Fibroblast of lung (primary cell): ENCODE measurements around the gene ZBED6. TPM values are rescaled to one million over a fixed set of nuclear protein-coding genes. Genes with fewer than 3 reads are reported as not detected.

Experiments
- DNase-seq, 2 donors: peaks; one replicate each; pipeline versions ENCODE4 v3.0.0 to v3.0.0-alpha.2; 2010; ENCODE audit warnings: low read depth in 2 of 2
- H2AFZ ChIP-seq: 2 replicates; pipeline ENCODE4 v1.5.1; 2012; ENCODE audit warnings: low read length, control low read depth, inconsistent platforms
- H3K27ac ChIP-seq: 2 replicates; pipeline ENCODE4 v1.5.1; 2011; ENCODE audit warnings: low read length, control low read depth; ENCODE audit not compliant: insufficient read depth
- H3K27me3 ChIP-seq: 2 replicates; pipeline ENCODE4 v1.5.1; 2011; ENCODE audit warnings: mild to moderate bottlenecking, low read length; ENCODE audit not compliant: control insufficient read depth, insufficient read depth
- H3K36me3 ChIP-seq: 2 replicates; pipeline ENCODE4 v1.5.1; 2011; ENCODE audit warnings: low read length; ENCODE audit not compliant: control insufficient read depth, insufficient read depth
- H3K4me1 ChIP-seq: 2 replicates; pipeline ENCODE4 v1.5.1; 2011; ENCODE audit warnings: low read length; ENCODE audit not compliant: control insufficient read depth, insufficient read depth; ENCODE audit errors: extremely low read depth
- H3K4me2 ChIP-seq: 2 replicates; pipeline ENCODE4 v1.5.1; 2011; ENCODE audit warnings: low read length, control low read depth; ENCODE audit not compliant: insufficient read depth; ENCODE audit errors: extremely low read depth
- H3K4me3 ChIP-seq, 4 experiments: fragments of 200-600 bp in 1 of 4; sonication (generic) in 1 of 4; replicated peaks in 1 of 4; 2 replicates each; pipeline ENCODE4 v1.5.1; 2011 to 2016; ENCODE audit warnings: low read length in 4 of 4, low read depth in 3 of 4, mild to moderate bottlenecking in 3 of 4, control low read depth in 2 of 4, inconsistent platforms in 1 of 4, mixed read lengths in 1 of 4; ENCODE audit not compliant: insufficient read depth in 1 of 4; ENCODE audit errors: control extremely low read depth in 1 of 4
- H3K79me2 ChIP-seq: 2 replicates; pipeline ENCODE4 v1.5.1; 2012; ENCODE audit warnings: mild to moderate bottlenecking, low read length, inconsistent platforms; ENCODE audit not compliant: control insufficient read depth, insufficient read depth
- H3K9ac ChIP-seq: 2 replicates; pipeline ENCODE4 v1.5.1; 2011; ENCODE audit warnings: mild to moderate bottlenecking, low read length, control low read depth; ENCODE audit not compliant: insufficient read depth
- H3K9me3 ChIP-seq: 2 replicates; pipeline ENCODE4 v1.5.1; 2012; ENCODE audit warnings: low read depth, low read length; ENCODE audit not compliant: control insufficient read depth, insufficient read depth
- H4K20me1 ChIP-seq: 2 replicates; pipeline ENCODE4 v1.5.1; 2011; ENCODE audit warnings: low read length; ENCODE audit not compliant: control insufficient read depth, insufficient read depth; ENCODE audit errors: extremely low read depth
- EZH2 ChIP-seq: IDR thresholded peaks from 2 replicates; pipeline ENCODE4 v1.5.1; 2012; ENCODE audit warnings: low read length, control low read depth, mild to moderate bottlenecking; ENCODE audit errors: missing control alignments
- polyA plus RNA-seq, 2 donors: library from polyadenylated mRNA; depleted of rRNA in 1 of 2; stranded (reverse) in 1 of 2; unstranded in 1 of 2; fragments of >200 nt; gene quantifications; 2 replicates each; pipeline ENCODE4 v1.2.1, GENCODE V29; 2011 to 2012; ENCODE audit warnings: missing spikeins in 1 of 2
- total RNA-seq: library from RNA; depleted of rRNA; stranded (reverse); fragments of >200 nt; gene quantifications from 2 replicates; pipeline ENCODE4 v1.2.1, GENCODE V29; 2014
- TF ChIP-seq, protein P1 (sequence below), 2 donors: IDR thresholded peaks in 1 of 2; conservative IDR thresholded peaks in 1 of 2; 1 replicate in 1 of 2; 2 replicates in 1 of 2; pipeline ENCODE4 v1.5.1; 2011 to 2012; ENCODE audit warnings: low read length in 2 of 2, control low read depth in 1 of 2, inconsistent platforms in 1 of 2, low read depth in 1 of 2, mild to moderate bottlenecking in 1 of 2

The ZBED6 gene
- total and polyA plus RNA-seq, 2 donors (not counting 1 experiment from before 2014, with no cell fraction given): 12.7 to 19.5 TPM

DNA sequence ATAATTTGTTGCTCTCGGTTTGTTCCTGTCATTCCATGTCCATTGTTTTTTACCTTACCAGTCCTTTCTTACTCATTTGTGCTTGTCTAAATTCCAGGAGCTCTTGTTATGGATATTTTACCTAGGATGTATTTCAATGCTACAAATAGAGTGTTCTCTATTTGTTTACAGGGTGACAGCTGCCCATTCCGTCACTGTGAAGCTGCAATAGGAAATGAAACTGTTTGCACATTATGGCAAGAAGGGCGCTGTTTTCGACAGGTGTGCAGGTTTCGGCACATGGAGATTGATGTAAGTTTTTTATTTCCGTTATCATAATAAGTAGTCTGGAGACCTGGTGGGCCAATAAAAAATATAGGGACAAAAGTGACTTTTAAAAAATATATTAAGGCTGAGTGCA lies 23.0 kb downstream of the ZBED6 start:
- no peaks in the 10 kb centered on the region for H3K4me1 ChIP-seq
- no peaks in the 10 kb centered on the region for H4K20me1 ChIP-seq

DNA sequence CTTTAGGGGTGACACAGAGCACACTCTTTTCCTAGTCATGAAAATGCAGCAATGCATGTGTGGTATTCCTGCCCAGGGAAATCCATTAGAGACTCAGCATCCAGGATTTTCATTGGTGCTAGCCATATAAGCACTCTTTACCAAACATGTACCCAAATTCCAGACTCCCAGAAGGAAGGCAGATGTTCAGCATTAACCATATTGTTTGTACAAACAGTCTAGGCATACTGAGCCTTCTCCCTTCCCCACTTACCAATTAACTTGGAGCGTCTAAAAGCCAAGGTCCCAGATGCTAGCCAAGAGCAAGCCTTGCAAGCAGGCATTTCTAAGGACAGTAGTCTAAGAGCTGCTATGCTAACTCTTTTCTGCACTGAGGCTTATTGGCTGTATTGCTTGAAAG lies 27.9 kb downstream of the ZBED6 start:
- no peaks in the 10 kb centered on the region for H3K27me3 ChIP-seq
- no peak overlapping the region for H3K4me2 ChIP-seq
- TF ChIP-seq, protein P1, sequence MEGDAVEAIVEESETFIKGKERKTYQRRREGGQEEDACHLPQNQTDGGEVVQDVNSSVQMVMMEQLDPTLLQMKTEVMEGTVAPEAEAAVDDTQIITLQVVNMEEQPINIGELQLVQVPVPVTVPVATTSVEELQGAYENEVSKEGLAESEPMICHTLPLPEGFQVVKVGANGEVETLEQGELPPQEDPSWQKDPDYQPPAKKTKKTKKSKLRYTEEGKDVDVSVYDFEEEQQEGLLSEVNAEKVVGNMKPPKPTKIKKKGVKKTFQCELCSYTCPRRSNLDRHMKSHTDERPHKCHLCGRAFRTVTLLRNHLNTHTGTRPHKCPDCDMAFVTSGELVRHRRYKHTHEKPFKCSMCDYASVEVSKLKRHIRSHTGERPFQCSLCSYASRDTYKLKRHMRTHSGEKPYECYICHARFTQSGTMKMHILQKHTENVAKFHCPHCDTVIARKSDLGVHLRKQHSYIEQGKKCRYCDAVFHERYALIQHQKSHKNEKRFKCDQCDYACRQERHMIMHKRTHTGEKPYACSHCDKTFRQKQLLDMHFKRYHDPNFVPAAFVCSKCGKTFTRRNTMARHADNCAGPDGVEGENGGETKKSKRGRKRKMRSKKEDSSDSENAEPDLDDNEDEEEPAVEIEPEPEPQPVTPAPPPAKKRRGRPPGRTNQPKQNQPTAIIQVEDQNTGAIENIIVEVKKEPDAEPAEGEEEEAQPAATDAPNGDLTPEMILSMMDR (conservative IDR thresholded peaks at IDR 0.05 in 1 of 2, IDR thresholded peaks at IDR 0.05 in 1 of 2; ENCODE audit: low read depth in 1 of 2, low read length in 2 of 2): no peak
- TF ChIP-seq EZH2: no peak
- H2AFZ ChIP-seq: no peak overlapping the region
- H3K36me3 ChIP-seq: peaks cover 8% of the 10 kb centered on the region
- no peak overlapping the region for H3K9ac ChIP-seq
- H4K20me1 ChIP-seq: no peaks in the 10 kb centered on the region
- H3K4me1 ChIP-seq: no peaks in the 10 kb centered on the region
- H3K4me3 ChIP-seq: no peak overlapping the region
- no peaks in the 10 kb centered on the region for H3K9me3 ChIP-seq
- peaks cover 26% of the 10 kb centered on the region for H3K79me2 ChIP-seq
- DNase-seq: no peak
- no peak overlapping the region for H3K27ac ChIP-seq

More for the DNA sequence above, 23.0 kb downstream of the ZBED6 start:
- H3K9ac ChIP-seq: no peak overlapping the region
- no peaks in the 10 kb centered on the region for H3K9me3 ChIP-seq
- TF ChIP-seq EZH2: no peak
- TF ChIP-seq, protein P1 (conservative IDR thresholded peaks at IDR 0.05 in 1 of 2, IDR thresholded peaks at IDR 0.05 in 1 of 2; ENCODE audit: low read depth in 1 of 2, low read length in 2 of 2): no peak
- H3K27me3 ChIP-seq: no peaks in the 10 kb centered on the region
- H3K27ac ChIP-seq: no peak overlapping the region
- no peak overlapping the region for H3K4me2 ChIP-seq
- no peak overlapping the region for H3K4me3 ChIP-seq
- no peak overlapping the region for H2AFZ ChIP-seq
- peaks cover 27% of the 10 kb centered on the region for H3K79me2 ChIP-seq
- DNase-seq: no peak
- H3K36me3 ChIP-seq: peaks cover 10% of the 10 kb centered on the region

DNA sequence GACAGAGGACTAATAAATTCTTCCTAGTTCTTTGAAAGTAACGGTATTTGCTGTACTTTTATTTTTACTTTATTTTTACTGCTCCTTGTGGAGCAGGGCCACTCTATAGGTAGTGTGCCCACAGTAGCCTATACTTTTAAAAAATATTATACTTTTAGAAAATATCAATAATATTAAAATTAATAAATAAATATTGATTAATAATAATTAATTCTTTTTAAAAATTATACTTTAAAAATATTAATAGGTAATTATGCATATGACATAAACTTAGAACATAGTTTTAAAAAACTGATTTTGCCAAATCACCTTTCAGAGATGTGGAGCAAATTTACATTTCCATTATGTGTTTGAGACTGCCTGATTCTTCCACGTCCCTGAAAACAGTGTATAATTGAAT lies 30.8 kb downstream of the ZBED6 start:
- Histone ChIP-seq H3K4me2 (no peak overlapping the region), H3K27me3 (no peaks in the 10 kb centered on the region), H3K36me3 (peaks cover 4% of the 10 kb centered on the region), H3K79me2 (peaks cover 26% of the 10 kb centered on the region), H4K20me1 (no peaks in the 10 kb centered on the region), H3K4me1 (no peaks in the 10 kb centered on the region), H2AFZ (no peak overlapping the region), H3K9ac (no peak overlapping the region), H3K4me3 (no peak overlapping the region), H3K27ac (no peak overlapping the region), H3K9me3 (no peaks in the 10 kb centered on the region)
- no peak for DNase-seq
- no peak for TF ChIP-seq EZH2
- TF ChIP-seq, protein P1 (conservative IDR thresholded peaks at IDR 0.05 in 1 of 2, IDR thresholded peaks at IDR 0.05 in 1 of 2; ENCODE audit: low read depth in 1 of 2, low read length in 2 of 2): no peak
